Left lung (tissue), 10 donors: ENCODE measurements around the gene MED12L. TPM values are rescaled to one million over a fixed set of nuclear protein-coding genes. Genes with fewer than 3 reads are reported as not detected.

ENCODE experiments used
- ATAC-seq: fragments of 200-7000 bp; cut with Tn5 transposase; one replicate; pipeline ENCODE4 v1.9.1; 2020; ENCODE audit warnings: moderate library complexity
- DNase-seq, 4 donors: peaks; one replicate each; pipeline ENCODE4 v3.0.0-alpha.2; 2013 to 2020
- H3K27ac ChIP-seq, 2 donors: fragments of 200-600 bp; sonication (generic) in 1 of 2; one replicate each; pipeline versions ENCODE4 v1.5.0 to v1.8.0; 2020 to 2021
- H3K27me3 ChIP-seq, 2 donors: fragments of 200-600 bp; sonication (generic) in 1 of 2; one replicate each; pipeline versions ENCODE4 v1.5.0 to v1.8.0; 2020 to 2021
- H3K36me3 ChIP-seq, 2 donors: fragments of 200-600 bp; sonication (generic) in 1 of 2; one replicate each; pipeline versions ENCODE4 v1.5.0 to v1.8.0; 2020 to 2021
- H3K4me1 ChIP-seq, 2 donors: fragments of 200-600 bp; one replicate each; pipeline ENCODE4 v1.8.0; 2021
- H3K4me3 ChIP-seq, 2 donors: fragments of 200-600 bp; sonication (generic) in 1 of 2; one replicate each; pipeline versions ENCODE4 v1.5.0 to v1.8.0; 2020 to 2021; ENCODE audit warnings: mild to moderate bottlenecking in 1 of 2
- H3K9me3 ChIP-seq, 2 donors: fragments of 200-600 bp; sonication (generic) in 1 of 2; one replicate each; pipeline versions ENCODE4 v1.5.0 to v1.8.0; 2020 to 2021
- intact Hi-C, 2 donors: fragments of 100-400 bp; cut with DNase I; formaldehyde crosslinking; loops; one replicate each; pipeline versions ENCODE4 v1.11.2 to v1.14.2; 2022
- polyA plus RNA-seq, 6 donors: library from polyadenylated mRNA; unstranded; fragments of 120-200 nt; gene quantifications; one replicate each; pipeline ENCODE4 v1.2.1, GENCODE V29; 2013; ENCODE audit not compliant: insufficient read length in 6 of 6
- total RNA-seq, 2 donors: library from RNA; stranded (reverse); fragmentation: NEBNext Ultra II Directional; extraction: Animal tissue kit (Norgen Biotek cat#: 25700); gene quantifications; one replicate each; pipeline ENCODE4 v1.2.1, GENCODE V29; 2021
- TF ChIP-seq, protein P1 (sequence below), 2 donors: fragments of 200-600 bp; sonication (generic) in 1 of 2; IDR thresholded peaks; one replicate each; pipeline versions ENCODE4 v1.5.0 to v1.8.0; 2021; ENCODE audit warnings: antibody characterized with exemption in 2 of 2
- donor health status: DM: no; HTN: yes; CAD: no.
- donor health status: DM: no; HTN: no; CAD: no.

Gene MED12L
- total and polyA plus RNA-seq, 8 donors, result 0.66 to 1.0 (median 0.77) TPM

DNA sequence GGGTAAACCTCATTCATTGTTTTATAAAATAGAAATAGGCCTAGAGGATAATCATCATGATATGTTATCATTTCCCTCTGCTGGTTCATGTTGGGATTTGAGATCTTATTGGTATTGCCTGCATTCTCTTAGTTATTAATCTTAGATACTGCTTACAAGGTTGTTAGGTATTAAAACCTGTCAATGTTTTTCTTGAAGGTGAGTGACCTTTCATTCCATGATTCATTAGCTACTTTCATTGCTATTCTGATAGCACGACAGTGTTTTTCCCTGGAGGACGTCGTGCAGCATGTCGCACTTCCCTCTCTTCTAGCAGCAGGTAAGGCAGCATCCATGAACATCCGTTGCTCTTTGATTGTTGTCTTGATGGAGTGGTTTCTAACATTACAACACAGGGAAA lies 282.0 kb downstream of the MED12L start:
- ATAC-seq (no peak), DNase-seq (no peak)
- intact Hi-C loops, result no loop called here

DNA sequence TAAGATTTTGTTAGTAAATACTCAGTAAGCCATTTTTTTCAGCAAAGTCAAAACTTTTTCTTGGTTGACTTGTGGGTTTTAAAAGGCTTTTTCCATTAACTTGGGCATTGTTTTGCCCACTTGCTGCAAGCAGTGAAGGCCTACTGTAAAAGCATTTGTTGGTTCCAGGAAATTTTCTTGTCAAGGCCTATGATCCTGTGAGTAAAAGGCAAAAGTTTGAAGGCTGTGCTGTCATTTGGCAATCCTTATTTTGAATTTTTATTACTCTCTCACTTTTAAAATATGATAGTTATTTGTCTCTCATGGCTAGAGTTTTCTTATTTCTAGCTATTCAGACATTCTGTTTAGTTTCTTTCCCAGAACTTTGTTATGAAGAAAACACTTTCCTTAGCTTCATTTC lies 286.1 kb downstream of the MED12L start:
- ATAC-seq, result no peak
- TF ChIP-seq, protein P1, sequence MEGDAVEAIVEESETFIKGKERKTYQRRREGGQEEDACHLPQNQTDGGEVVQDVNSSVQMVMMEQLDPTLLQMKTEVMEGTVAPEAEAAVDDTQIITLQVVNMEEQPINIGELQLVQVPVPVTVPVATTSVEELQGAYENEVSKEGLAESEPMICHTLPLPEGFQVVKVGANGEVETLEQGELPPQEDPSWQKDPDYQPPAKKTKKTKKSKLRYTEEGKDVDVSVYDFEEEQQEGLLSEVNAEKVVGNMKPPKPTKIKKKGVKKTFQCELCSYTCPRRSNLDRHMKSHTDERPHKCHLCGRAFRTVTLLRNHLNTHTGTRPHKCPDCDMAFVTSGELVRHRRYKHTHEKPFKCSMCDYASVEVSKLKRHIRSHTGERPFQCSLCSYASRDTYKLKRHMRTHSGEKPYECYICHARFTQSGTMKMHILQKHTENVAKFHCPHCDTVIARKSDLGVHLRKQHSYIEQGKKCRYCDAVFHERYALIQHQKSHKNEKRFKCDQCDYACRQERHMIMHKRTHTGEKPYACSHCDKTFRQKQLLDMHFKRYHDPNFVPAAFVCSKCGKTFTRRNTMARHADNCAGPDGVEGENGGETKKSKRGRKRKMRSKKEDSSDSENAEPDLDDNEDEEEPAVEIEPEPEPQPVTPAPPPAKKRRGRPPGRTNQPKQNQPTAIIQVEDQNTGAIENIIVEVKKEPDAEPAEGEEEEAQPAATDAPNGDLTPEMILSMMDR (IDR thresholded peaks at IDR 0.05), result no peak
- intact Hi-C loops, result no loop called here

More for the DNA sequence above, 282.0 kb downstream of the MED12L start:
- H3K9me3 ChIP-seq, result no peaks in the 10 kb centered on the region
- H3K4me3 ChIP-seq, result no peak overlapping the region
- peaks cover 0 to 11% of the 10 kb centered on the region in 2 donors for H3K4me1 ChIP-seq
- no peak overlapping the region for H3K27ac ChIP-seq
- TF ChIP-seq, protein P1 (IDR thresholded peaks at IDR 0.05), result no peak
- H3K27me3 ChIP-seq, result no peaks in the 10 kb centered on the region
- H3K36me3 ChIP-seq, result no peaks in the 10 kb centered on the region

DNA sequence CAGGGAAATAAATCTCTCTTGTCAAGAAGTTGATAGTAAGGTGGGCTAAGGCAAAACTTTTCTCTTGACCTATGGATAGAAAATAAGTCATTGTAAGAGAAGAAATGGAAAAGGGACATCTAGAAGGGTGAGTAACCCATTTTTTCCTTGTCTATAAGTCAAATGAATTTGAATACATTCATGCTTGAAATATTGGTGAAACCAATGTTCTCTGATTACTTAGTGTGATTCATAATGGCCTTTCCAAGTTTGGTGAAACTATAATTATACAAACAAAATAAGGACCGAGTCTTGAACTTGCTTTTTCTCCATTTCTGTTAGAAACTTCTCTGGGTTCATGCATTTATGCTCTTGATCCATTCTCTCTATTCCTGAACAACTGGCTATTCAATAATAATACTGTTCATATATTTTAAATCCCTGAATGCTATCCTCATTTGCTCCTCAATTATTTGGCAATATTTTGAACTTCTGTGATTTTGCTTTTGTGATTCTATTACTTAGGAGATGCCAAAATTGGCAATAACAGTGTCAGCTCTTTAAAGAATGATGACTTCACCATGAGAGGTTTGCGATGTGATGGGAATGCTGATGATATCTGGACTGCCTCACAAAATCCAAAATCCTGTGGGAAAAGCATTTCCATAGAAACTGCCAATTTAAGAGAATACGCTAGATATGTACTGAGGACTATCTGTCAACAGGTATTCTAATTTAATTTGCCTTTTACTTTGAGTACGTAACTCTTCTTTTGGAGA lies 286.8 kb downstream of the MED12L start:
- no peak for ATAC-seq
- H3K4me3 ChIP-seq, result no peak overlapping the region
- no peaks in the 10 kb centered on the region for H3K4me1 ChIP-seq
- intact Hi-C loops, result no loop called here
- DNase-seq, result no peak
- no peaks in the 10 kb centered on the region for H3K27me3 ChIP-seq
- TF ChIP-seq, protein P1 (IDR thresholded peaks at IDR 0.05), result no peak
- H3K27ac ChIP-seq, result no peak overlapping the region
- no peaks in the 10 kb centered on the region for H3K36me3 ChIP-seq
- no peaks in the 10 kb centered on the region for H3K9me3 ChIP-seq

More for the DNA sequence above, 286.1 kb downstream of the MED12L start:
- no peaks in the 10 kb centered on the region for H3K9me3 ChIP-seq
- no peak overlapping the region for H3K27ac ChIP-seq
- no peaks in the 10 kb centered on the region for H3K27me3 ChIP-seq
- H3K4me1 ChIP-seq, result no peaks in the 10 kb centered on the region
- no peak overlapping the region for H3K4me3 ChIP-seq
- DNase-seq, result no peak
- H3K36me3 ChIP-seq, result no peaks in the 10 kb centered on the region

DNA sequence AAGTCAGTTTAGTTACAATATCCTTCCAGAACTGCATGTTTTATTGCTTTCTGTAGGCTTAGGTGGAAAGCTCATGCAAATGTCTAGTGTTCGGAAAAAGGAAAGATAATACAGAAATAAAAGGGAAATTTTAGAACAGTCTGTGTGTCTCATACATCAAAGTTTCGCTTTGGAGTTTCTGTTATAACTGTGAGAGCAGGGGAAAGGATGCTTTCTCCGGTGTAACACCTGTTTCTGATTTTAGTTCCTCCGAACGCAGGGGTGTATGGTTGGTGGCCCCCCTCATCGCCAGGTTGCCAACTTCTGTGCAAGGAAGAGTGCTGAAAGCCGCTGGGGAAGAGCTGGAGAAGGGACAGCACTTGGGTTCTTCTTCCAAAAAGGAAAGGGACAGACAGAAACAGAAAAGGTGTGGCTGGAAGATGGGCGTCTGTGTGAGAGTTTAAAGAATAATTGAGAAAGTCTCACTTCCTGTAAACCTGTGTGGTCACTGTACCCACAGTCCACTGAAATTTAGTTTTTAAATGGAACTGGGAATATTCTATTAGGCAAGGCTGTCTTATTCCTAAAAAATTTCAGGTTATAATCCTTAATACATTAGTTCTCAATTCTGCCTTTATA lies 292.4 kb downstream of the MED12L start:
- H3K4me1 ChIP-seq, result peaks cover 0 to 14% of the 10 kb centered on the region in 2 donors
- H3K27me3 ChIP-seq, result no peaks in the 10 kb centered on the region
- no peak overlapping the region for H3K4me3 ChIP-seq
- TF ChIP-seq, protein P1 (IDR thresholded peaks at IDR 0.05), result no peak
- intact Hi-C loops, result no loop called here
- H3K27ac ChIP-seq, result no peak overlapping the region
- no peaks in the 10 kb centered on the region for H3K9me3 ChIP-seq
- no peak for DNase-seq
- H3K36me3 ChIP-seq, result no peaks in the 10 kb centered on the region
- no peak for ATAC-seq

DNA sequence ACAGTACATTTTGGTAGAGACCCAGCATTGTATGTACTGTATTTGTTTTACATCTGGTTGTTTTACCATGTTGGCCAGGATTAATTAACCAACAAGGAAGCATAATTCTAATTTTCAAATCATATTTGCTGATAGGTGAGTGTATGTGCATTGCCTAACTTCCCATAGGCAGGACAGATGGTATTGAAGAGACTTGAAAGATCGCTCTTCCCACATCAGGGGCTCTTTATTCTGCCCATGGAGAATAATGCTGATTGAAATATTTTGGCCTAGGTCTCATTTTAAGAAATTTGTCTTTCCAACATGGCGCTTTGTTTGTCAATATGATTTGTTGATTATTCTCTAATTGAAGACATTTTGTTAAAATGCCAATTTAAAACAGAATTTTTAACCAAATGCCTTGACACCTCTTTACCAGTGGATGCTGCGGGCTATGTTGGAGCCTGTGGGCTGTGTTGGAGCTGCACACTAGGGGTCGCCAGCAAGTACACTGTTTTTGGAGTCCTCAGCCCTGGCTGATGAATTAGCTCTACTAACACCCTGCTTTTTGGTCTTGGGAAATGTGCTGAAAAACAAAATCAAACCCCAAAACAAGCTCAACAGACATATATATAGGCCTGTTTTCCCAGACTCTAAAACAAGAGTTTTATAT lies 293.7 kb downstream of the MED12L start:
- Histone ChIP-seq H3K4me3 (no peak overlapping the region), H3K27ac (no peak overlapping the region), H3K9me3 (no peaks in the 10 kb centered on the region), H3K36me3 (no peaks in the 10 kb centered on the region), H3K27me3 (no peaks in the 10 kb centered on the region), H3K4me1 (peaks cover 0 to 26% of the 10 kb centered on the region in 2 donors)
- DNase-seq (peak in 2 of 4 donors; percentile 32 to 41), ATAC-seq (peak; percentile 71)
- intact Hi-C loops, result no loop called here
- TF ChIP-seq, protein P1 (IDR thresholded peaks at IDR 0.05), result peak in 1 of 2 donors; percentile 25
